PFSK-1 (cell line): Measurements from ENCODE around the gene CLIC3.

ENCODE experiments used
- FOXP2 ChIP-seq: optimal IDR thresholded peaks from 2 replicates; pipeline ENCODE3; 2011; ENCODE audit warnings: borderline replicate concordance, control low read depth, inconsistent platforms; ENCODE audit not compliant: insufficient read depth; ENCODE audit errors: extremely low read length, extremely low read depth
- POLR2AphosphoS5 ChIP-seq: IDR thresholded peaks from 2 replicates; pipeline ENCODE4 v1.6.1; 2012; ENCODE audit warnings: low read depth, mild to moderate bottlenecking, control low read depth, low read length, moderate library complexity
- SIN3A ChIP-seq: IDR thresholded peaks from 2 replicates; pipeline ENCODE4 v1.6.1; 2012; ENCODE audit warnings: mild to moderate bottlenecking, low read length, moderate library complexity, borderline replicate concordance; ENCODE audit not compliant: insufficient read depth
- TAF1 ChIP-seq: IDR thresholded peaks from 2 replicates; pipeline ENCODE4 v1.6.1; 2012; ENCODE audit warnings: low read length, control low read depth, borderline replicate concordance; ENCODE audit not compliant: insufficient read depth
- TF ChIP-seq, protein P1 (sequence below), 2 experiments: IDR thresholded peaks; 2 replicates each; pipeline versions ENCODE4 v1.6.1 to v1.8.0; 2011 to 2012; ENCODE audit warnings: low read depth in 2 of 2, low read length in 2 of 2, control low read depth in 1 of 2, inconsistent platforms in 1 of 2, mild to moderate bottlenecking in 1 of 2, moderate library complexity in 1 of 2; ENCODE audit not compliant: insufficient read depth in 1 of 2

The CLIC3 gene

GRCh38 chr9:136955943-136956335 lies 40.4 kb downstream of the CLIC3 start:
- no peak for TF ChIP-seq SIN3A
- TF ChIP-seq, protein P1, sequence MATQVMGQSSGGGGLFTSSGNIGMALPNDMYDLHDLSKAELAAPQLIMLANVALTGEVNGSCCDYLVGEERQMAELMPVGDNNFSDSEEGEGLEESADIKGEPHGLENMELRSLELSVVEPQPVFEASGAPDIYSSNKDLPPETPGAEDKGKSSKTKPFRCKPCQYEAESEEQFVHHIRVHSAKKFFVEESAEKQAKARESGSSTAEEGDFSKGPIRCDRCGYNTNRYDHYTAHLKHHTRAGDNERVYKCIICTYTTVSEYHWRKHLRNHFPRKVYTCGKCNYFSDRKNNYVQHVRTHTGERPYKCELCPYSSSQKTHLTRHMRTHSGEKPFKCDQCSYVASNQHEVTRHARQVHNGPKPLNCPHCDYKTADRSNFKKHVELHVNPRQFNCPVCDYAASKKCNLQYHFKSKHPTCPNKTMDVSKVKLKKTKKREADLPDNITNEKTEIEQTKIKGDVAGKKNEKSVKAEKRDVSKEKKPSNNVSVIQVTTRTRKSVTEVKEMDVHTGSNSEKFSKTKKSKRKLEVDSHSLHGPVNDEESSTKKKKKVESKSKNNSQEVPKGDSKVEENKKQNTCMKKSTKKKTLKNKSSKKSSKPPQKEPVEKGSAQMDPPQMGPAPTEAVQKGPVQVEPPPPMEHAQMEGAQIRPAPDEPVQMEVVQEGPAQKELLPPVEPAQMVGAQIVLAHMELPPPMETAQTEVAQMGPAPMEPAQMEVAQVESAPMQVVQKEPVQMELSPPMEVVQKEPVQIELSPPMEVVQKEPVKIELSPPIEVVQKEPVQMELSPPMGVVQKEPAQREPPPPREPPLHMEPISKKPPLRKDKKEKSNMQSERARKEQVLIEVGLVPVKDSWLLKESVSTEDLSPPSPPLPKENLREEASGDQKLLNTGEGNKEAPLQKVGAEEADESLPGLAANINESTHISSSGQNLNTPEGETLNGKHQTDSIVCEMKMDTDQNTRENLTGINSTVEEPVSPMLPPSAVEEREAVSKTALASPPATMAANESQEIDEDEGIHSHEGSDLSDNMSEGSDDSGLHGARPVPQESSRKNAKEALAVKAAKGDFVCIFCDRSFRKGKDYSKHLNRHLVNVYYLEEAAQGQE (IDR thresholded peaks at IDR 0.05; ENCODE audit: insufficient read depth in 1 of 2, low read depth in 2 of 2, low read length in 2 of 2) = no peak

- no peak for TF ChIP-seq FOXP2
- no peak for TF ChIP-seq POLR2AphosphoS5
- no peak for TF ChIP-seq SIN3A
- TF ChIP-seq, protein P1 (IDR thresholded peaks at IDR 0.05; ENCODE audit: insufficient read depth in 1 of 2, low read depth in 2 of 2, low read length in 2 of 2) = no peak
- no peak for TF ChIP-seq TAF1
These were observed 41.0 kb downstream of the CLIC3 start for GRCh38 chr9:136955202-136955942.

- no peak for TF ChIP-seq SIN3A
- TF ChIP-seq FOXP2 = no peak
- TF ChIP-seq, protein P1 (IDR thresholded peaks at IDR 0.05; ENCODE audit: insufficient read depth in 1 of 2, low read depth in 2 of 2, low read length in 2 of 2) = no peak
- no peak for TF ChIP-seq TAF1
- TF ChIP-seq POLR2AphosphoS5 = no peak
These were observed 41.9 kb downstream of the CLIC3 start for GRCh38 chr9:136954270-136955083.

GRCh38 chr9:136953771-136954269 lies 42.5 kb downstream of the CLIC3 start:
- no peak for TF ChIP-seq SIN3A
- TF ChIP-seq, protein P1 (IDR thresholded peaks at IDR 0.05; ENCODE audit: insufficient read depth in 1 of 2, low read depth in 2 of 2, low read length in 2 of 2) = no peak
- TF ChIP-seq FOXP2 = no peak
- TF ChIP-seq POLR2AphosphoS5 = no peak
- no peak for TF ChIP-seq TAF1
